ENCODE data around the gene REEP5.

The REEP5 gene

GRCh38 chr5:112918136-112918535 is 3.9 kb downstream of the REEP5 start:
- DNase-seq (ENCODE audit: low spot score) = no peak
- no peak for TF ChIP-seq CTCF (IDR thresholded peaks at IDR 0.05; ENCODE audit: extremely low read depth, missing control alignments)

GRCh38 chr5:112917453-112917995 is 4.5 kb downstream of the REEP5 start:
- TF ChIP-seq CTCF (IDR thresholded peaks at IDR 0.05; ENCODE audit: extremely low read depth, missing control alignments) = peak; percentile 26
- DNase-seq (ENCODE audit: low spot score) = no peak

- no peak for DNase-seq (ENCODE audit: low spot score)
- TF ChIP-seq CTCF (IDR thresholded peaks at IDR 0.05; ENCODE audit: extremely low read depth, missing control alignments) = no peak
These were observed 6.2 kb downstream of the REEP5 start for GRCh38 chr5:112915831-112916230.

- DNase-seq (ENCODE audit: low spot score) = no peak
These were observed 7.4 kb downstream of the REEP5 start for GRCh38 chr5:112914584-112914983.

GRCh38 chr5:112910529-112910928 is 11.5 kb downstream of the REEP5 start:
- no peak for TF ChIP-seq CTCF (IDR thresholded peaks at IDR 0.05; ENCODE audit: extremely low read depth, missing control alignments)
- DNase-seq (ENCODE audit: low spot score) = no peak

More at GRCh38 chr5:112914584-112914983, 7.4 kb downstream of the REEP5 start:
- no peak for TF ChIP-seq CTCF (IDR thresholded peaks at IDR 0.05; ENCODE audit: extremely low read depth, missing control alignments)

- no peak for DNase-seq (ENCODE audit: low spot score)
- no peak for TF ChIP-seq CTCF (IDR thresholded peaks at IDR 0.05; ENCODE audit: extremely low read depth, missing control alignments)
These were observed 13.2 kb downstream of the REEP5 start for GRCh38 chr5:112908854-112909253.

- DNase-seq (ENCODE audit: low spot score) = no peak
- TF ChIP-seq CTCF (IDR thresholded peaks at IDR 0.05; ENCODE audit: extremely low read depth, missing control alignments) = no peak
These were observed 14.8 kb downstream of the REEP5 start for GRCh38 chr5:112907166-112907631.
